ENCODE results near the gene RFX2.

The RFX2 gene

GRCh38 chr19:6138066-6138465 is 27.8 kb upstream of the RFX2 start:
- no peak for TF ChIP-seq CTCF (IDR thresholded peaks at IDR 0.05)
- H3K27ac ChIP-seq, result no peak overlapping the region
- H3K27me3 ChIP-seq, result no peaks in the 10 kb centered on the region
- H3K4me1 ChIP-seq (ENCODE audit: control insufficient read depth in 1 of 2, insufficient read depth in 1 of 2, low read depth in 1 of 2, low read length in 1 of 2), result no peaks in the 10 kb centered on the region
- no peaks in the 10 kb centered on the region for H3K9me3 ChIP-seq
- H3K4me3 ChIP-seq (ENCODE audit: low read depth in 1 of 2, low read length in 1 of 2), result no peak overlapping the region
- no peaks in the 10 kb centered on the region for H3K36me3 ChIP-seq

DNA sequence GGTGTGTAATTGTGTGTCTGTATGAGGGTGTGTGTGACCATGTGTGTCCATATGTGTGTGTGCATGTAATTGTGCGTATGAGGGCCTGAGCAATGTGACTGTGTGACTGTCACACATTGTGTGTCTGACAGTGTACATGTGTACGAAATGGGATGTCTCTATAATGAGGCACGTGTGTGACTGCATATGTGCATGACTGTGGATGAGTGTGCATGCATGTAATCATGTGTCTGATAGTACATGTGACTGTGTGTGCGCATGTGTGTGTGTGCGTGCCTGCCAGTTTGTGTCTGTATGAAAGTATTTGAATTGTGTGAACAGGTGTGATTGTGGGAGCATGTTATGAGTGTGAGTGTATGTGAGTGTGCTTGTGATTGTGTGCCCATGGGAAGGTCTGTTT is 22.9 kb upstream of the RFX2 start:
- Histone ChIP-seq H3K9me3 (no peaks in the 10 kb centered on the region), H3K27ac (no peak overlapping the region), H3K4me3 (ENCODE audit: low read depth in 1 of 2, low read length in 1 of 2) (no peak overlapping the region), H3K36me3 (no peaks in the 10 kb centered on the region), H3K27me3 (peaks cover 5% of the 10 kb centered on the region), H3K4me1 (ENCODE audit: control insufficient read depth in 1 of 2, insufficient read depth in 1 of 2, low read depth in 1 of 2, low read length in 1 of 2) (no peaks in the 10 kb centered on the region)
- no peak for TF ChIP-seq CTCF (IDR thresholded peaks at IDR 0.05)

DNA sequence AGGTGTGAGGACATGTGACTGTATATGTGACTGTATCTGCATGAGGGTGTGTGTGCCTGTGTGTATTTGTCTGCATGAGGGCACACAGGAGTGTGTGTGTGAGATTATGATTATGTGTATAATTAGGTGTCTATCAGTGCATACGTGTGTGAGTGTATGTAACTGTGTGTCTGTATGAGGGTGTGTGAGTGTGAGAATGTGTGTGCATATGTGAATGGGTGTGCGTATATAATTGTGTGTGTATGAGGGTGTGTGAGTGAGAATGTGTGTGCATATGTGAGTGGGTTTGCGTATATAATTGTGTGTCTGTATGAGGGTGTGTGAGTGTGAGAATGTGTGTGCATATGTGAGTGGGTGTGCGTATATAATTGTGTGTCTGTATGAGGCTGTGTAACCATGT is 22.2 kb upstream of the RFX2 start:
- no peak for TF ChIP-seq CTCF (IDR thresholded peaks at IDR 0.05)
- Histone ChIP-seq H3K4me3 (ENCODE audit: low read depth in 1 of 2, low read length in 1 of 2) (no peak overlapping the region), H3K36me3 (no peaks in the 10 kb centered on the region), H3K27me3 (peaks cover 5% of the 10 kb centered on the region), H3K9me3 (no peaks in the 10 kb centered on the region), H3K27ac (no peak overlapping the region), H3K4me1 (ENCODE audit: control insufficient read depth in 1 of 2, insufficient read depth in 1 of 2, low read depth in 1 of 2, low read length in 1 of 2) (no peaks in the 10 kb centered on the region)

DNA sequence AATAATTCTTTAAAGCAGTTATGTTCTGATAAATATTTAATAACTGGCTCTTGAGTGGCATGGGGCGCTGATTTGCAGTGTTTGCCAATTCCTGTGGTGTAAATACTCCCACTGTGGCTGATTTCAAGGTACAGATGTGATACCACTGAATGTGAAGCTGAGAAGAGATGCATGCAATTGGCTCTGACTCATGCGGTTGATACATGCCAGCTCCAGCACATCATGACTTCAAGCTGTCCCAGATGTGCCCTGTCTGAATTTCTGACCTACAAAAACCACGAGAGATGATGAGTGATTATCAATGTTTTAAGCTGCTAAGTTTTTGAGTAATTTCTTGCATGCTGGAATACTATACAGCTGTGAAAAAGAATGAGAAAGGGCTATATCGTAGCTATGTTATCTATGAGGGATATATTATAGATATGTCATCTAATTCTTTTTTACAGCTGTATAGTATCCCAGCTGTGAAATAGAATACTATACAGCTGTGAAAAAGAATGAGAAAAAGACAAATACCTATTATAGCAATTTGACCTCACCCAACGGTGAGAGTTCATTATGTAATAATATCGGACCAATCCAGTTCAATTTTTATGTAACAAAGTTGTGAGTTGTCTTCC is 17.5 kb upstream of the RFX2 start:
- Histone ChIP-seq H3K4me1 (ENCODE audit: control insufficient read depth in 1 of 2, insufficient read depth in 1 of 2, low read depth in 1 of 2, low read length in 1 of 2) (no peaks in the 10 kb centered on the region), H3K36me3 (no peaks in the 10 kb centered on the region), H3K27me3 (peaks cover 5% of the 10 kb centered on the region), H3K9me3 (no peaks in the 10 kb centered on the region), H3K4me3 (ENCODE audit: low read depth in 1 of 2, low read length in 1 of 2) (no peak overlapping the region), H3K27ac (no peak overlapping the region)
- TF ChIP-seq CTCF (IDR thresholded peaks at IDR 0.05), result no peak

GRCh38 chr19:6126335-6126974 is 16.2 kb upstream of the RFX2 start:
- Histone ChIP-seq H3K27me3 (peaks cover 5% of the 10 kb centered on the region), H3K9me3 (no peaks in the 10 kb centered on the region), H3K27ac (no peak overlapping the region), H3K36me3 (no peaks in the 10 kb centered on the region), H3K4me1 (ENCODE audit: control insufficient read depth in 1 of 2, insufficient read depth in 1 of 2, low read depth in 1 of 2, low read length in 1 of 2) (no peaks in the 10 kb centered on the region), H3K4me3 (ENCODE audit: low read depth in 1 of 2, low read length in 1 of 2) (no peak overlapping the region)
- no peak for TF ChIP-seq CTCF (IDR thresholded peaks at IDR 0.05)
